ENCODE results near the gene SOX11. TPM values are rescaled to one million over a fixed set of nuclear protein-coding genes. Genes with fewer than 3 reads are reported as not detected.

Gene SOX11
- total and polyA plus RNA-seq, 2 of the 8 experiments (the other 6 are each of a cell fraction or from before 2014, with no cell fraction given), result 9.0 to 55.6 TPM

DNA sequence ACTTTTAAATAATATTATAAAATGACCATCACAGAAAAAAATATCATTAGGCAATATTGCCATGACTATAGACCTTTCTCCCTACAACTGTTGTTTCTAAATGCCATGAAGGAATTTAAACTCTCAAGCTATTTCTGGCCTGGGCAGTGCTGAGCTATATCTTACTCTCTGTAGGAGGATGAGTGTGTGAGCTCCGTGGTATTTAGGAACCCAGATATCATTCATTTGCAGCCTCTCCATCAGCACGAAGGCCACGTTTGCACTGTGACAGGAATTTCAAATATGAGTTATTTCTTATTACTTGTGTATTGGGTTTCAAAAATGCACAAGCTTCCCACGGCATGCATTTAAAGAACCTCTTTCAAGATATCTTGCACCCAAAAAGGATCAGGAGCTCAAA is 35.0 kb upstream of the SOX11 start (continued):
- TF ChIP-seq CBX5 (IDR thresholded peaks at IDR 0.05; ENCODE audit: low read depth, low read length) (no peak), SIRT6 (IDR thresholded peaks at IDR 0.05; ENCODE audit: low read length) (no peak), CBX8 (IDR thresholded peaks at IDR 0.05; ENCODE audit: borderline replicate concordance, low read depth, low read length) (no peak), TAF7 (optimal IDR thresholded peaks at IDR 0.05; ENCODE audit: borderline replicate concordance, low read depth, low read length) (no peak), SP4 (IDR thresholded peaks at IDR 0.05; ENCODE audit: low read length) (no peak)
